ENCODE data around the gene LYPLAL1.
"Not testable (repeated sequence)": the region's sequence is repeated elsewhere in the genome, so short reads cannot be mapped to it uniquely, and the experiment has no call there.

LYPLAL1 gene

GRCh38 chr1:219226196-219226595 lies 52.5 kb downstream of the LYPLAL1 start:
- no peak for DNase-seq

- no peak for DNase-seq
Observed at GRCh38 chr1:219227360-219228057, 53.8 kb downstream of the LYPLAL1 start.

- DNase-seq = no peak
Observed at GRCh38 chr1:219228058-219228419, 54.4 kb downstream of the LYPLAL1 start.

GRCh38 chr1:219232890-219233289 lies 59.2 kb downstream of the LYPLAL1 start:
- DNase-seq = no peak

- DNase-seq = no peak
Observed at GRCh38 chr1:219235903-219236481, 62.3 kb downstream of the LYPLAL1 start.

GRCh38 chr1:219236933-219237610 lies 63.4 kb downstream of the LYPLAL1 start:
- DNase-seq = no peak

GRCh38 chr1:219239518-219239917 lies 65.8 kb downstream of the LYPLAL1 start:
- no peak for DNase-seq

- DNase-seq = no peak
Observed at GRCh38 chr1:219244864-219245263, 71.2 kb downstream of the LYPLAL1 start.

GRCh38 chr1:219247441-219247840 lies 73.8 kb downstream of the LYPLAL1 start:
- DNase-seq = no peak

- DNase-seq = not testable (repeated sequence)
Observed at GRCh38 chr1:219250468-219250867, 76.8 kb downstream of the LYPLAL1 start.

GRCh38 chr1:219257751-219258150 lies 84.1 kb downstream of the LYPLAL1 start:
- no peak for DNase-seq

- no peak for DNase-seq
Observed at GRCh38 chr1:219261454-219261853, 87.8 kb downstream of the LYPLAL1 start.

Measured in RPMI8226 (cell line).